ENCODE measurements around the gene UGT1A10.
"Not testable (repeated sequence)": the region's sequence is repeated elsewhere in the genome, so short reads cannot be mapped to it uniquely, and the experiment has no call there.

UGT1A10 gene

GRCh38 chr2:233740870-233741269, 104.6 kb downstream of the UGT1A10 start:
- peaks cover 7% of the 10 kb centered on the region for H3K27me3 ChIP-seq
- no peaks in the 10 kb centered on the region for H3K4me1 ChIP-seq (ENCODE audit: control insufficient read depth in 1 of 2, insufficient read depth in 1 of 2, low read depth in 1 of 2, low read length in 1 of 2)
- H3K27ac ChIP-seq: no peak overlapping the region
- H3K36me3 ChIP-seq: no peaks in the 10 kb centered on the region
- no peaks in the 10 kb centered on the region for H3K9me3 ChIP-seq
- no peak overlapping the region for H3K4me3 ChIP-seq (ENCODE audit: low read depth in 1 of 2, low read length in 1 of 2)
- TF ChIP-seq CTCF (IDR thresholded peaks at IDR 0.05): no peak

- H3K27ac ChIP-seq: no peak overlapping the region
- H3K9me3 ChIP-seq: no peaks in the 10 kb centered on the region
- H3K27me3 ChIP-seq: no peaks in the 10 kb centered on the region
- H3K4me1 ChIP-seq (ENCODE audit: control insufficient read depth in 1 of 2, insufficient read depth in 1 of 2, low read depth in 1 of 2, low read length in 1 of 2): no peaks in the 10 kb centered on the region
- H3K36me3 ChIP-seq: no peaks in the 10 kb centered on the region
- no peak overlapping the region for H3K4me3 ChIP-seq (ENCODE audit: low read depth in 1 of 2, low read length in 1 of 2)
- no peak for TF ChIP-seq CTCF (IDR thresholded peaks at IDR 0.05)
Observed at GRCh38 chr2:233743464-233744259, 107.4 kb downstream of the UGT1A10 start.

GRCh38 chr2:233745073-233745755, 109.0 kb downstream of the UGT1A10 start:
- Histone ChIP-seq H3K9me3 (no peaks in the 10 kb centered on the region), H3K4me1 (ENCODE audit: control insufficient read depth in 1 of 2, insufficient read depth in 1 of 2, low read depth in 1 of 2, low read length in 1 of 2) (no peaks in the 10 kb centered on the region), H3K36me3 (no peaks in the 10 kb centered on the region), H3K4me3 (ENCODE audit: low read depth in 1 of 2, low read length in 1 of 2) (no peak overlapping the region), H3K27me3 (no peaks in the 10 kb centered on the region), H3K27ac (no peak overlapping the region)
- no peak for TF ChIP-seq CTCF (IDR thresholded peaks at IDR 0.05)

- not testable (repeated sequence) for H3K27ac ChIP-seq; H3K9me3 ChIP-seq; H3K36me3 ChIP-seq; H3K4me3 ChIP-seq (ENCODE audit: low read depth in 1 of 2, low read length in 1 of 2); H3K4me1 ChIP-seq (ENCODE audit: control insufficient read depth in 1 of 2, insufficient read depth in 1 of 2, low read depth in 1 of 2, low read length in 1 of 2); H3K27me3 ChIP-seq
Observed at GRCh38 chr2:233745838-233746237, 109.6 kb downstream of the UGT1A10 start.

GRCh38 chr2:233746475-233747282, 110.4 kb downstream of the UGT1A10 start:
- Histone ChIP-seq H3K4me3 (ENCODE audit: low read depth in 1 of 2, low read length in 1 of 2) (no peak overlapping the region), H3K27ac (no peak overlapping the region), H3K27me3 (no peaks in the 10 kb centered on the region), H3K36me3 (no peaks in the 10 kb centered on the region), H3K9me3 (no peaks in the 10 kb centered on the region), H3K4me1 (ENCODE audit: control insufficient read depth in 1 of 2, insufficient read depth in 1 of 2, low read depth in 1 of 2, low read length in 1 of 2) (no peaks in the 10 kb centered on the region)
- TF ChIP-seq CTCF (IDR thresholded peaks at IDR 0.05): no peak

- TF ChIP-seq CTCF (IDR thresholded peaks at IDR 0.05): no peak
- Histone ChIP-seq H3K9me3 (no peaks in the 10 kb centered on the region), H3K27ac (no peak overlapping the region), H3K4me3 (ENCODE audit: low read depth in 1 of 2, low read length in 1 of 2) (no peak overlapping the region), H3K27me3 (no peaks in the 10 kb centered on the region), H3K4me1 (ENCODE audit: control insufficient read depth in 1 of 2, insufficient read depth in 1 of 2, low read depth in 1 of 2, low read length in 1 of 2) (no peaks in the 10 kb centered on the region), H3K36me3 (no peaks in the 10 kb centered on the region)
Observed at GRCh38 chr2:233747283-233747544, 111.0 kb downstream of the UGT1A10 start.

GRCh38 chr2:233750689-233751088, 114.4 kb downstream of the UGT1A10 start:
- H3K36me3 ChIP-seq; H3K27ac ChIP-seq; H3K27me3 ChIP-seq; H3K4me1 ChIP-seq (ENCODE audit: control insufficient read depth in 1 of 2, insufficient read depth in 1 of 2, low read depth in 1 of 2, low read length in 1 of 2); H3K4me3 ChIP-seq (ENCODE audit: low read depth in 1 of 2, low read length in 1 of 2); H3K9me3 ChIP-seq: not testable (repeated sequence)

- not testable (repeated sequence) for H3K9me3 ChIP-seq; H3K27ac ChIP-seq; H3K36me3 ChIP-seq; H3K27me3 ChIP-seq; H3K4me3 ChIP-seq (ENCODE audit: low read depth in 1 of 2, low read length in 1 of 2); H3K4me1 ChIP-seq (ENCODE audit: control insufficient read depth in 1 of 2, insufficient read depth in 1 of 2, low read depth in 1 of 2, low read length in 1 of 2)
Observed at GRCh38 chr2:233751212-233752009, 115.2 kb downstream of the UGT1A10 start.
